ENCODE measurements around the gene THOC6. TPM values are rescaled to one million over a fixed set of nuclear protein-coding genes. Genes with fewer than 3 reads are reported as not detected.
A peak's percentile ranks its signal among the peaks of the same experiment; 100 is the strongest.

THOC6 gene
- total and polyA plus RNA-seq, 2 donors (not counting 1 experiment from before 2014, with no cell fraction given): 28.5 to 52.2 TPM

GRCh38 chr16:3074860-3075522, 51.2 kb downstream of the THOC6 start:
- 2% methylated on average over 6 of the region's 9 CpGs for WGBS (ENCODE audit: insufficient coverage)

More at GRCh38 chr16:3074860-3075522, 51.2 kb downstream of the THOC6 start:
- Histone ChIP-seq H2AFZ (ENCODE audit: insufficient read depth, low read depth, low read length, poor library complexity, severe bottlenecking) (peak overlapping the region; percentile 70), H3K9me3 (ENCODE audit: control extremely low read depth in 1 of 3, control insufficient read depth in 2 of 3, insufficient read depth in 1 of 3, low read length in 2 of 3) (peaks cover 0 to 17% (median 7%) of the 10 kb centered on the region in 3 donors), H3K79me2 (ENCODE audit: control insufficient read depth, insufficient read depth, low read length) (peaks cover 3% of the 10 kb centered on the region), H3K4me2 (replicated peaks; ENCODE audit: low read depth, low read length, poor library complexity, severe bottlenecking) (peak overlapping the region; percentile 69), H3K4me3 (ENCODE audit: control extremely low read depth in 1 of 5, extremely low read depth in 1 of 5, insufficient read depth in 1 of 5, low read depth in 2 of 5, low read length in 4 of 5) (peak overlapping the region in 4 of 5 experiments; percentile 2 to 29 (median 12)), H3K27me3 (replicated peaks in 1 of 4; ENCODE audit: control extremely low read depth in 1 of 4, control insufficient read depth in 3 of 4, insufficient read depth in 4 of 4, low read length in 3 of 4) (no peaks in the 10 kb centered on the region), H3K9ac (ENCODE audit: low read length) (peak overlapping the region; percentile 44), H3K27ac (ENCODE audit: low read length in 2 of 2) (peak overlapping the region; percentile 32 to 74), H4K20me1 (ENCODE audit: control insufficient read depth, insufficient read depth, low read length, poor library complexity, severe bottlenecking) (no peaks in the 10 kb centered on the region), H3K4me1 (ENCODE audit: control insufficient read depth in 2 of 2, insufficient read depth in 2 of 2, low read length in 2 of 2) (peaks cover 39 to 41% of the 10 kb centered on the region in 2 donors), H3K36me3 (replicated peaks in 1 of 2; ENCODE audit: control extremely low read depth in 1 of 2, control insufficient read depth in 1 of 2, extremely low read depth in 1 of 2, insufficient read depth in 2 of 2, low read length in 1 of 2) (no peaks in the 10 kb centered on the region)
- intact Hi-C loops (cut with micrococcal nuclease): no loop called here
- no peaks in the 10 kb centered on the region for H3K9me3 Mint-ChIP-seq (ENCODE audit: insufficient read depth)
- H3K4me3 Mint-ChIP-seq: peak overlapping the region; percentile 77
- ChIA-PET POLR2A (interaction anchor here (0.7 to 1.0 kb wide), 4 partner anchors 19 to 97 kb away, joined by 3 to 6 read pairs (median 3); no protein-coding TSS in a partner anchor), CTCF (interaction anchor here (0.9 to 6.1 kb wide), 4 partner anchors 12 to 54 kb away, joined by 3 to 35 read pairs (median 30); partner anchors contain the start of gene ZSCAN10)
- ATAC-seq (ENCODE audit: low read depth) (peak; percentile 88), DNase-seq (peak; percentile 65)
- H3K27ac Mint-ChIP-seq: peak overlapping the region; percentile 89
- no peaks in the 10 kb centered on the region for H3K27me3 Mint-ChIP-seq
- TF ChIP-seq EZH2 (IDR thresholded peaks at IDR 0.05; ENCODE audit: borderline replicate concordance, insufficient read depth, low read depth, low read length, poor library complexity, severe bottlenecking): no peak
- no peak for TF ChIP-seq CTCF (IDR thresholded peaks at IDR 0.05)
- H3K4me1 Mint-ChIP-seq: peaks cover 55% of the 10 kb centered on the region

All from B cell (primary cell).